Measurements from ENCODE around the gene STK24. TPM values are rescaled to one million over a fixed set of nuclear protein-coding genes. Genes with fewer than 3 reads are reported as not detected.

Gene STK24
- total RNA-seq, 1 experiment from 2014 or later, result 51.2 TPM

- DNase-seq, result no peak
- CTCF ChIA-PET, result no interaction called here
- intact Hi-C loops (cut with micrococcal nuclease; ENCODE audit: unreplicated experiment), result no loop called here
- Mint-ChIP-seq H3K36me3 (ENCODE audit: insufficient read depth, unreplicated experiment) (peaks cover 6% of the 10 kb centered on the region), H3K27me3 (ENCODE audit: unreplicated experiment) (no peaks in the 10 kb centered on the region), H3K4me3 (ENCODE audit: low read depth, unreplicated experiment) (no peak overlapping the region), H3K4me1 (ENCODE audit: low read depth, unreplicated experiment) (no peaks in the 10 kb centered on the region), H3K9me3 (ENCODE audit: low read depth, unreplicated experiment) (no peaks in the 10 kb centered on the region), H3K27ac (ENCODE audit: unreplicated experiment) (no peak overlapping the region)
- no peak for TF ChIP-seq CTCF (IDR thresholded peaks at IDR 0.05; ENCODE audit: unreplicated experiment)
- BruUV-seq (replicated peaks), result no TSS peak
These were observed 179.7 kb downstream of the STK24 start for GRCh38 chr13:98397221-98397620.

GRCh38 chr13:98396071-98396710 is 180.7 kb downstream of the STK24 start:
- BruUV-seq (replicated peaks), result no TSS peak
- intact Hi-C loops (cut with micrococcal nuclease; ENCODE audit: unreplicated experiment), result no loop called here
- no peak overlapping the region for H3K27ac Mint-ChIP-seq (ENCODE audit: unreplicated experiment)

More at GRCh38 chr13:98396071-98396710, 180.7 kb downstream of the STK24 start:
- CTCF ChIA-PET, result no interaction called here
- H3K27me3 Mint-ChIP-seq (ENCODE audit: unreplicated experiment), result no peaks in the 10 kb centered on the region
- H3K9me3 Mint-ChIP-seq (ENCODE audit: low read depth, unreplicated experiment), result no peaks in the 10 kb centered on the region
- no peak overlapping the region for H3K4me3 Mint-ChIP-seq (ENCODE audit: low read depth, unreplicated experiment)
- H3K36me3 Mint-ChIP-seq (ENCODE audit: insufficient read depth, unreplicated experiment), result peaks cover 6% of the 10 kb centered on the region
- no peak for DNase-seq
- no peak for TF ChIP-seq CTCF (IDR thresholded peaks at IDR 0.05; ENCODE audit: unreplicated experiment)
- H3K4me1 Mint-ChIP-seq (ENCODE audit: low read depth, unreplicated experiment), result no peaks in the 10 kb centered on the region

Other genes with a start within 250 kb of the STK24 start
- 0.99 and 1.7 TPM in 2 replicates for gene SLC15A1, start 175.6 kb upstream of the STK24 start, total RNA-seq (2022)

All from Calu3 (cell line).